Measurements from ENCODE around the gene RTN4RL1. TPM values are rescaled to one million over a fixed set of nuclear protein-coding genes. Genes with fewer than 3 reads are reported as not detected.

The RTN4RL1 gene
- total RNA-seq, 1 experiment from 2014 or later, result 0.12 TPM

GRCh38 chr17:1936766-1937165 lies 88.4 kb downstream of the RTN4RL1 start:
- no peak for DNase-seq (ENCODE audit: extremely low read depth, low read depth)

DNA sequence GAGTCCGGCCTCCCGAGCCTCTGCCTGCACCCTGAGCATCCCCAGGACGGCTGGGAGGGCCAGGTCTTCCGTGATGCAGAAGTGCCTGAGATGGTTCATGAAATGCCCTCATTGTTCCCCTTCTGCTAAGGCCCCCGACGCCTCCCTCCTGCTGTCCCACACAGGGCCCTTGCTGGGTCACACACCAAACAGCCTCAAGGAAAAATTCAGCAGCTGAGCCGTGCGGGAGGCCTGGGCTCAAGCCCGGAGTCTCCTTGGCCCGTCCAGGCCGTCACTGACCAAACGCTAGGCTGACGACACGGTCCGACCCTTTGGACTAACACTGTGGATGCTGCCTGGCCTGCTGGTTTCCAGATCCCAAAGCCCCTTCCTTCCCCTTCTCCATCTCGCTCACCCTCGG lies 90.2 kb downstream of the RTN4RL1 start:
- DNase-seq (ENCODE audit: extremely low read depth, low read depth), result no peak

GRCh38 chr17:1933875-1934715 lies 91.0 kb downstream of the RTN4RL1 start:
- DNase-seq (ENCODE audit: extremely low read depth, low read depth), result no peak

- DNase-seq (ENCODE audit: extremely low read depth, low read depth), result no peak
These were observed 93.1 kb downstream of the RTN4RL1 start for GRCh38 chr17:1931844-1932579.

- no peak for DNase-seq (ENCODE audit: extremely low read depth, low read depth)
These were observed 94.8 kb downstream of the RTN4RL1 start for GRCh38 chr17:1930337-1930645.

DNA sequence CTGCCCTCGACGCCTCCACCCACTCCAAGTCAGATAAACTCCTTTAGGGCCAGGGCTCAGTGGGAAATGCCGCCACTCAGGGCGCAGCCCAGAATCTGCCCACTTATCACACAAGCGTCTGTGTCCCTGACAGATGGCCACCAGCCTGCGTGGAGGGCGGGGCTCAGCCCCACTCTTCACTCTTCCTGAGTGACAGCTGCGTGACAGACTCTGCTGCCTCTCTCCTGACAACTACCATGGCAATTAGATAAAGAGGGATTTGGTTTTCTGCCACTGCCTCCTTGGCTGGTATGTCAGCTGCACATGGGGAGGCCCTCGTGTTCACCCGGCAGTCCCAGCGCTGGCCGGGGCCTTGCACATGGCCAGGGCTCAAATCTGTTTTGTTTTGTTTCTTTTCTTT lies 96.2 kb downstream of the RTN4RL1 start:
- DNase-seq (ENCODE audit: extremely low read depth, low read depth), result no peak

- no peak for DNase-seq (ENCODE audit: extremely low read depth, low read depth)
These were observed 104.2 kb downstream of the RTN4RL1 start for GRCh38 chr17:1920948-1921351.

GRCh38 chr17:1919201-1919600 lies 105.9 kb downstream of the RTN4RL1 start:
- DNase-seq (ENCODE audit: extremely low read depth, low read depth), result no peak

DNA sequence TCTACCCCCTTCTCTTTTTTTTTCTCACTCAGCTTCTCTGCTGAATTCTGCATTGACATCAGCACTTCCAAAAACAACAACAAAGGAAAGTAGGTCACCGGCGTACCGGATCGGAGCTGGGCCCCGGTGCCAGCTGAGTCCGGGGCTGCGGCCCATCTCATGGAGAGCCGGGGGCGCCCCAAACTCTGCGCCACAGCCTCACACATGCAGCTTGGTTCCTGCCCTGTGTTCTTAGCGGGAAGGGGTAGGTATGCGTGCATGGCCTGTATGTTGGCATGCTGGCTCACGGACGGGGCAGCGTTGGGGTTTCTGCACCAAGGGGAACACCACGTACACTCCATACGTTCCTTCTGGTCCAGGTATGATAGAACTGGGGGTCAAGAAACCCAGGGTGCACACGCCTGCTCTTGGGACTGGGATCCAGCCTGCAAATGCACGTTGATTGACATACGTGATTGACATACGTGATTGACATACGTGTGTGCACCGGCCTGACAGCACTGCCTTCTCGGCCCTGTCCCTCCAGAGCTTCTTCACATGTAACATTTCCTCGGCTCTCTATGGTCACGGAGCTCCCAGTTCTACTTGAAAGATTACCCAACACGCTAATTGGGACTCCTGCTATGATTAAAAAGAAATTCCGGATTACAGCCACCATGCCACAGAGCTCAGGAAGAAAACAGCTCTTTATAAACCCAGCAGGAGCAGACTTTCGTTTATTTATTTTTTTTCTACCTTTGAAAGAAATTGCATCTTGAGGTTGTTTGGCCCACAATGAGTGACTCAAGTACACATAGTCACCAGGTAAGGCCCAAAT lies 106.6 kb downstream of the RTN4RL1 start:
- DNase-seq (ENCODE audit: extremely low read depth, low read depth), result no peak

DNA sequence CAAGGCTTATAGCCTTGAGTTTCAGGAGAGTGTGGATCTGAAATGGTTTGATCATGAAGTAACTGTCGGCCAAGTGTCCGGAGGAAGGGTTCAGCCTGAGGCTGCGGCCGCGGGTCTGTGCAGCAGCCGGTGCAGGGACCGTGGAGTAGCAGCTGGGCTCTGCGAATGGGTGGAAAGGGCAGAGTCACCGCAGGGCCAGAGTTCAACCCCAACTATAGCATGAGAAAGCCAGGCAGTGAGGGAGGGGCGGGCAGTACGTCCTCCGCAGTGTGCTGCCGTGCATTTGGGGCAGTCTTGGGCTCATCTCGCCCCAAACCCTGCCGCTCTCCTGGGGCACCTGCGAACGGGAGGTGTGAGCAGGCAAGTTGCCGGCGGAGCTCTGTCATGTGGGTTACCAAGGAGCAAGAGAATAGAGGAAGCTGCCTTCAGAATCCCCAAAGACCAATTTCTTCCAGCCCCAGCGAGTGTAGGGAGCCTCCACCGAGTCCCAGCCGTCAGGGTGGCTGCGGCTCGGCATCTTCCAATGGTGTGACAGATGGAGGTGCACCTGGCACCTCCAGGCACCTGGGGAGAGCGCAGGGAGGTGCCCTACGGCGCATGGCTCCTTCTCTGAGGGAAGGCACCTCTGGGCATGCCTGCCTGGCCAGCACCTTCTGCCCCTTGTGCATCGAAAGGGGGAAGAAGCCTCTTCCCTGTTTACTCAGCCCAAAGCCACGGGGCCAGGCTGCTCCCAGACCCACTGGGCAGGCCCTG lies 108.0 kb downstream of the RTN4RL1 start:
- DNase-seq (ENCODE audit: extremely low read depth, low read depth), result no peak

GRCh38 chr17:1916316-1916715 lies 108.8 kb downstream of the RTN4RL1 start:
- DNase-seq (ENCODE audit: extremely low read depth, low read depth), result no peak

DNA sequence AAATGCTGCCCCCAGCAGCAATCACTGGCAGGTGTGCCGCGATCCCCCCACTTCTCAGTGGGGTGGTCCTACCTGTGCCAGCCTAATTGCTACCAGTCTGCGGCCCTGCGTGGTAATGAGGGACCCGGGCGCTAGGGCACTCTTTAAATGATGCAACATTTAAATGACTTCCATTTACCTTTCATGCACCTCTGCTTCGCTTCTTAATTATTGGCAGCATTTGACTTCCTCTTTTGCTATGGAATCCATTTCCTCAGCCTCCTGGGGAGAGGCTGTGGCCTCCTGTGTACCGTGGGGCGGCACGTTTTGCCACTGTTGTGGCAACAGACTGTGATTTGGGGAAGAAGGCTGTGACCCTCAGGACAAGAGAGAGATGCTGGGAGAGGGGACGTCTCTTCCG lies 109.2 kb downstream of the RTN4RL1 start:
- no peak for DNase-seq (ENCODE audit: extremely low read depth, low read depth)

GRCh38 chr17:1914661-1915083 lies 110.5 kb downstream of the RTN4RL1 start:
- no peak for DNase-seq (ENCODE audit: extremely low read depth, low read depth)

DNA sequence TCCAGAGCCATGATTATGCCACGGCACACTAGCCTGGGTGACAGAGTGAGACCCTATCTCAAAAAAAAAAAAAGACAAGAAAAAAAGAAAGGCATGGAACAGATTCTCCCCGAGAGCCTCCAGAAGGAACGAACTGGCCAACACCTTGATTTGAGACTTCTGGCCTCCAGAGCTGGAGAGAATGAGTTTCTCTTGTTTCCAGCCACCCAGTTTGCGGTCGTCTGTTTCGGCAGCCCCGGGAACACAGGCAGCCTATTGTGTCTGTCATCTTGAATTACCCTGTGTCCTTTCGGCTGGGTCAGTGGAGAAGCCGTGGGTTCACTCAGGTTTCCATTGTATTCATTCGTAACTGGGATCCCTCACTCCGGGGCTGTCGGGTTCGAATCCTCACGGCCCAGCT lies 111.4 kb downstream of the RTN4RL1 start:
- no peak for DNase-seq (ENCODE audit: extremely low read depth, low read depth)

DNA sequence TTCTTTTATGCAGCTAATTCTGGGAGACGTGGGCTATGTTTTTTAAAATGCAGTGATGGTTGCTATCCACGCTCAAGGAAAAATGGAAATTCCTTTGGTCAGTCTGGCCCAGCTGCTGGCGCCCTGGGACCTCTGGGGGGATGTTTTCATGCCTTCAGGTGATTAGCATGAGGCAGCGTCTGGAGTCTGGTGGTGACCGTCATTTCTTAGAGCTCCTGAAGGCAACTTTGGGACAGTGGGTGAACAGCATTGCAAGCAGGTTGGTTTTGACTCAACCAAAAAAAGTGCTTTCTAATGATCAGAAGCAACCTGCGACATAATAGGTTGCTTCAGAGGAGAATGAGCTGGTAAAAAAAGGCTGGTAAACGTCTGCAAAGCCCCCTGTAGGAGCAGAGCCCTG lies 113.0 kb downstream of the RTN4RL1 start:
- no peak for DNase-seq (ENCODE audit: extremely low read depth, low read depth)

DNA sequence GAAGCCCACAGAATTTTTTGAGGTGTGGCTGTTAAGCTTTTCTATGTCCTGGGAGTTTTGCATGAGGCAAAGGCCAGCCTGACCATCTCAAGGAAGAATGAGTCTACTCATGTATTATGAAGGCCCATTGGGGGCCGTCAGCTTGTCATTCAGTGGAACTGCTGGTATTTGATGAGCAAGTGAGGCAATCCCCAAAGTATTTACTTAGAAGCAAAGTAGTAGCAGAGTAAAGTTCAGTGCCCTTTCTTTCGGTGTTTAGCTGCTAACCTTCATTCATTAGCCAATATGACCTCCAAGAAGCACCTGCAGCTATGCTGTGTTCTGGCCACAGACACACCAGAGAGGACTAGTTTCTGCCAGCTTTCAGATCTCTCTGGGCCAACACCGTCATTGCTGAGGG lies 115.1 kb downstream of the RTN4RL1 start:
- no peak for DNase-seq (ENCODE audit: extremely low read depth, low read depth)

DNA sequence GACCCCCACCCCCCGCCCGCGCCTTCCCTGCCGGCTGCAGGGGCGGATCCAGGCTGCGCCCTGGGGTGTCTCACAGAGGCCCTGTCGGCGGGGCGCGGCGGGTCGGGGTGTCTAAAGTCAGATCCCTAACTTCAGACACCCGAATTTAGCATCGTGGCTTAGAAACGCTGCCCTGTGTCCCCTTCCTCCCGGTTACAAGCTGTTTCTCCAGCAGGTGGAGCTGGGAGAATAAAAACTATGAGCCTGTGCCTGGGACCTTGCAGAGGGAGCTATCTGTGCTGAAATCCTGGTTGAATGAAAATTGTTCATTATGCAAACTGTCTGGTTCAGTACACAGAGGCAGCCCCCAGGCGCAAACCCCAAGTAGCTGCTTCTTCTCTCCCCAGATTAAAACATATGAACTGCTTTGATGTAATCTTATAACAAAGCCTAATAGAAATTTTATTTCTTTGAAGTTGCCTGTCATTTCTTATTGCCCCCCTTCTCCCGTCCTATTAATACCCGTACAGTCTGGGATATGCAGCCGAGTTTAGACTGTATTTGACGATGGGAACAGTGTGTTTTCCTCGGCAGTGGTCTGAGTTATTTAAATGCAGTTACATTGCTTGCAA lies 116.3 kb downstream of the RTN4RL1 start:
- peak; percentile 54 for DNase-seq (ENCODE audit: extremely low read depth, low read depth)

DNA sequence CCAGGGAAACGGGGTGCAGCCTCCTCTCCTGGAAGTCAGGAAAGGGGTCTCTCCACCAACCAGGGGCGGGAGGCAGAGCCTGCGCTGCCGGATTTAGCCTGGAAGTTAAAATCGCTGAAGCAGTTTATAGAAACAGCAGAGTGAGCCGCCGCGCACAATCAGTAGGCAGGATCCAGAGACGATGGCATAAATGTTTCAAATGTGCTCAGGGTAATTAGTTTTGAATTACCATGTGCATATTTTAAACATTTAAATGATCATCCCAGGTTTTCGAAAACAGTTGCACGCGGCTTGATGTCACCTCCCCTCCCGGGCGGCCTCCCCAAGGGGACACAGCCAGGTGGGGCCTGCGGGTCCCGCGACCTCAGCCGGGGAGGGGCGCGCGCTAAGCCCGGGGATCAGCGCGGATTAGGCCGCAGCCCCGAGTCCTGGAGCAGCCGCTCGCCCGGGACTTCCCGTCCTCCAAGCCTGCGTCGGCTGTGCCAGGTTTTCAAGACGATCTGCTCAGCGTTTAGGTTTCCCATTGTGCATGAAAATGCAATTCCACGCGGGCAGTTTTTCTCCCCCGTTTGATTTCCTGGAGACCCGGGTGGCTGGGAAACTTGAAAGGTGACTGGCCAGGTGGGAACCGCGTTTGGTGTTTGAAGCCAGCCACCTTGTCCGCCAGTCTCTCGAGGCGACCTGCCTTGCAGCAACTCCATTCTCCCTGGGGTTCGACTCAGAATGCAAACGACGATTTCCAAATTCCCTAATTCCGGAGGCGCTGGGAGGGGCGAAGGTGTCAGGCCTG lies 117.0 kb downstream of the RTN4RL1 start:
- no peak for DNase-seq (ENCODE audit: extremely low read depth, low read depth)

DNA sequence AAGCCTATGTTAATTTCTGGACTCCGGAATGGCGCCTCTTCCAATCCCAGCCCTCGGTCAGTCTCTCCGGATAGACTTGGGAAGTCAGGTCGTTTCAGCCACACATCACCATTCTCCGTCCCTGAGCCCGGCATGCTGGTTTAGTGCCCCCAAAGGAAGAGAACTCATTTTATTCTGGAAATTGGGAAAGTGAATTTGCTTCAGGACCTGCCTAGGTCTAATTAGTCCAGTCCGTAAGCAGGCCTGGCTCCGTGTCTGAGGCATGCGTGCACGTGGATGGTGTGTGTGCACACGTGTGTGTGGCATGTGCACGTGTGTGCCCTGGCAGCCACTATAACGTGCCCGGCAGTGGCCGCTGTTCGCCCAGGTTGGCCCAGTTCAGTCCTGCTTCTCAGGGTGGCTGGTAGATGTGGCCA lies 117.9 kb downstream of the RTN4RL1 start:
- no peak for DNase-seq (ENCODE audit: extremely low read depth, low read depth)
